ENCODE data around the gene ANKRD52.
A peak's percentile ranks its signal among the peaks of the same experiment; 100 is the strongest.

ANKRD52 gene

DNA sequence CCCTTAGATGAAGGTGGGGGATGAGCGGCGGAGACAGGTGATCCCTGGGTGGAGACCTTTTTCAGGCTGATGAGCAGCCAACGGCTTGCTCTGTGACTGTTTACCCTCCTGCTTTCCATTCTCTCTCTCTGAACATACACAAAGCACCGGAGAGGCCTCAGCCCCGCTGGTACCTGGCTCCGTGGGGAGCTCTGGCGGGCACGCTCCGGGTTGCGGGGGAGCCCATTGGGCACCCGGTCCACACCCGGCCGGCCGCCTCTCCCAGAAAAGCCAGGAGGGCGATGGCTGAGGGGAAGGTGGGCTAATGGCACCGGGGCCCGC lies 69.4 kb downstream of the ANKRD52 start:
- Histone ChIP-seq H3K9me3 (ENCODE audit: control insufficient read depth in 2 of 2, low read length in 2 of 2) (no peaks in the 10 kb centered on the region), H3K4me3 (ENCODE audit: low read length in 2 of 2) (peak overlapping the region; percentile 77 to 88), H3K27me3 (ENCODE audit: control insufficient read depth in 2 of 2, insufficient read depth in 2 of 2, low read length in 2 of 2) (no peaks in the 10 kb centered on the region), H3K27ac (ENCODE audit: low read depth in 2 of 2, low read length in 2 of 2) (peak overlapping the region; percentile 78 to 80), H3K9ac (ENCODE audit: low read depth in 1 of 2, low read length in 2 of 2) (peak overlapping the region; percentile 75 to 84), H3K4me1 (ENCODE audit: control insufficient read depth in 2 of 2, insufficient read depth in 2 of 2, low read length in 2 of 2) (peaks cover 13 to 18% of the 10 kb centered on the region in 2 donors), H3K36me3 (ENCODE audit: control insufficient read depth in 2 of 2, insufficient read depth in 2 of 2, low read length in 2 of 2) (peaks cover 16 to 25% of the 10 kb centered on the region in 2 donors)

DNA sequence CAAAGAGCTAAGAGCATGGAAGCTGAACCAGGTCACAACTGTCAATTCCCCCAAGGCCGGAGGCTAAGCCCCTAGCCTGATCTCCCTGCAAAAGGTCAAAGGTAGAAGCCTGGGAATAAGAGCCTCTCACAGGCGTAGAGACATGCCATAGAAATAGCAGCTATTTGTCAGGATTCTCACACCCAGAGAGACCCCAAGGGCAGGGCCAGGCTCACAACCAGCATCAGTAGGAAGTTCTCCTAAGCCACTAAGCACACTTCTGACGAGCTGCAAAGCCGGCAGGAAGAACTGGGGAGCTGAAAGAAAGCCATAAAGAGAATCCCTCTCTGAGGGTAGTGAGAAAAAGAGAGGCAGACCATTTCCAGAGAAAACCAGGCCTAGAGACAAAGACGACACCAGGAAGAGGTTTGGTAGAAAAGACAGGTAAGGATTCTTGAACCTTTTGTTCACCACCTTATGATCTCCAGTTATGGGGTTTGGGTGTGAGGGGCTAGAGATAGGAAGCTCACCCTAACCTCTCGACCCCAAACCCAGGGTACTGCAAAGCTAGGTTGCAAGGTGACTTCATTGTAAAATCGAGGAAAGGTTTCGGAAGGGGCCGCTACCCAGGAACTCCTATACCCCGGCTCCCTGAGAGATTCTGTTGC lies 69.9 kb downstream of the ANKRD52 start:
- Histone ChIP-seq H3K27me3 (ENCODE audit: control insufficient read depth in 2 of 2, insufficient read depth in 2 of 2, low read length in 2 of 2) (no peaks in the 10 kb centered on the region), H3K4me3 (ENCODE audit: low read length in 2 of 2) (peak overlapping the region; percentile 77 to 88), H3K36me3 (ENCODE audit: control insufficient read depth in 2 of 2, insufficient read depth in 2 of 2, low read length in 2 of 2) (peaks cover 20 to 30% of the 10 kb centered on the region in 2 donors), H3K4me1 (ENCODE audit: control insufficient read depth in 2 of 2, insufficient read depth in 2 of 2, low read length in 2 of 2) (peaks cover 13 to 18% of the 10 kb centered on the region in 2 donors), H3K27ac (ENCODE audit: low read depth in 2 of 2, low read length in 2 of 2) (peak overlapping the region; percentile 78 to 80), H3K9me3 (ENCODE audit: control insufficient read depth in 2 of 2, low read length in 2 of 2) (no peaks in the 10 kb centered on the region), H3K9ac (ENCODE audit: low read depth in 1 of 2, low read length in 2 of 2) (peak overlapping the region; percentile 75 to 84)

Measured in mucosa of rectum (tissue), 2 donors.